Astrocyte (in vitro differentiated cells and primary cell): ENCODE data around the gene TBC1D2.

ENCODE experiments used
- EZH2 ChIP-seq: IDR thresholded peaks from 2 replicates; pipeline ENCODE4 v1.6.1; 2012; ENCODE audit warnings: mild to moderate bottlenecking, low read length, inconsistent platforms; ENCODE audit not compliant: insufficient read depth
- TF ChIP-seq, protein P1 (sequence below): IDR thresholded peaks from 2 replicates; pipeline ENCODE4 v1.5.1; 2011; ENCODE audit warnings: low read depth, mild to moderate bottlenecking, inconsistent platforms, low read length, moderate library complexity; ENCODE audit not compliant: insufficient read depth

DNA sequence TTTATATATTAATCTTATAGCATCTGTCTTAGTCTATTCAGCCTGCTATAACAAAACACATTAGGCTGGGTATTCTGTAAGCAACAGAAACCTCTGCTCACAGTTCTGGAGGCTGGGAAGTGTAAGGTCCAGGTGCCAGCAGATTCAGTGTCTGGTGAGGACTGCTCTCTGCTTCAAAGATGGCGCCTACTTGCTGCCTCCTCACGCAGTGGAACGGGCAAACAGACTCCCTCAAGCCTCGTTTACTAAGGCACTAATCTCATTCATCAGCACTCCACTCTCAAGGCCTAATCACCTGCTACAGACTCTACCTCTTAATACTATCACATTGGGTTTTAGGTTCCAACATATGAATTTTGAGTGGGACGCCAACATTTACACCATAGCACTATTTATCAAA lies 5.2 kb upstream of the TBC1D2 start:
- TF ChIP-seq, protein P1, sequence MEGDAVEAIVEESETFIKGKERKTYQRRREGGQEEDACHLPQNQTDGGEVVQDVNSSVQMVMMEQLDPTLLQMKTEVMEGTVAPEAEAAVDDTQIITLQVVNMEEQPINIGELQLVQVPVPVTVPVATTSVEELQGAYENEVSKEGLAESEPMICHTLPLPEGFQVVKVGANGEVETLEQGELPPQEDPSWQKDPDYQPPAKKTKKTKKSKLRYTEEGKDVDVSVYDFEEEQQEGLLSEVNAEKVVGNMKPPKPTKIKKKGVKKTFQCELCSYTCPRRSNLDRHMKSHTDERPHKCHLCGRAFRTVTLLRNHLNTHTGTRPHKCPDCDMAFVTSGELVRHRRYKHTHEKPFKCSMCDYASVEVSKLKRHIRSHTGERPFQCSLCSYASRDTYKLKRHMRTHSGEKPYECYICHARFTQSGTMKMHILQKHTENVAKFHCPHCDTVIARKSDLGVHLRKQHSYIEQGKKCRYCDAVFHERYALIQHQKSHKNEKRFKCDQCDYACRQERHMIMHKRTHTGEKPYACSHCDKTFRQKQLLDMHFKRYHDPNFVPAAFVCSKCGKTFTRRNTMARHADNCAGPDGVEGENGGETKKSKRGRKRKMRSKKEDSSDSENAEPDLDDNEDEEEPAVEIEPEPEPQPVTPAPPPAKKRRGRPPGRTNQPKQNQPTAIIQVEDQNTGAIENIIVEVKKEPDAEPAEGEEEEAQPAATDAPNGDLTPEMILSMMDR: no peak
- no peak for TF ChIP-seq EZH2
